ENCODE results near the gene USP35. TPM values are rescaled to one million over a fixed set of nuclear protein-coding genes. Genes with fewer than 3 reads are reported as not detected.

The USP35 gene
- total RNA-seq, 4 donors from 2014 or later = 7.4 to 17.2 (median 10.9) TPM

DNA sequence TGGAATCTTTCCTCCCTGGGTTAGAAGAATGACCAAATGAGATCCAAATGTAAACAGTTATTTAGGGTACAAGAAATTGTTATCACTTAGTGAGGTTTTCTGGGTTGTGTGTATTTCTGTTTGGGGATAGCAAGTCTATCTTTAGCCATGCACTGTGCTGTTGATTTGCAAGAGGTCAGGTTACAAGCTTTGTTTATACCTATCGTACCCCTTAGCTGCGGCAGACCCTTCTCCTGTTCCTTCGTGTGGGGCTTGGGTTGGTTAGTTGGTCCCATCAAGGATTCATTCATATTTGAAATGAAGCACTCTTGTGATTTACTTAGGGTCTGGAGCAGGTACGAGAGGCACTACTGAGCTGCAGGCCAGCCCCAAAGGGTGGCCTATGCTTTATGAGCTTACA, 72.6 kb downstream of the USP35 start:
- intact Hi-C loops (cut with DNase I; ENCODE audit: low total_unique reads) (no loop called here), in situ Hi-C loops (cut with MboI; ENCODE audit: low pct_ligation_motif_present in 1 of 4, low pct_unique_long_range_greater_than_20kb in 1 of 4, low sequenced_read_pairs in 3 of 4) (no loop called here)
- H3K4me1 ChIP-seq = peaks cover 3 to 28% (median 8%) of the 10 kb centered on the region in 4 donors
- no peak overlapping the region for H3K27ac ChIP-seq
- no peak overlapping the region for H3K4me3 ChIP-seq
- TF ChIP-seq POLR2AphosphoS5 (IDR thresholded peaks at IDR 0.05) (no peak), POLR2A (IDR thresholded peaks at IDR 0.05) (no peak), EP300 (IDR thresholded peaks at IDR 0.05; ENCODE audit: low read depth) (no peak)
- TF ChIP-seq, protein P1, sequence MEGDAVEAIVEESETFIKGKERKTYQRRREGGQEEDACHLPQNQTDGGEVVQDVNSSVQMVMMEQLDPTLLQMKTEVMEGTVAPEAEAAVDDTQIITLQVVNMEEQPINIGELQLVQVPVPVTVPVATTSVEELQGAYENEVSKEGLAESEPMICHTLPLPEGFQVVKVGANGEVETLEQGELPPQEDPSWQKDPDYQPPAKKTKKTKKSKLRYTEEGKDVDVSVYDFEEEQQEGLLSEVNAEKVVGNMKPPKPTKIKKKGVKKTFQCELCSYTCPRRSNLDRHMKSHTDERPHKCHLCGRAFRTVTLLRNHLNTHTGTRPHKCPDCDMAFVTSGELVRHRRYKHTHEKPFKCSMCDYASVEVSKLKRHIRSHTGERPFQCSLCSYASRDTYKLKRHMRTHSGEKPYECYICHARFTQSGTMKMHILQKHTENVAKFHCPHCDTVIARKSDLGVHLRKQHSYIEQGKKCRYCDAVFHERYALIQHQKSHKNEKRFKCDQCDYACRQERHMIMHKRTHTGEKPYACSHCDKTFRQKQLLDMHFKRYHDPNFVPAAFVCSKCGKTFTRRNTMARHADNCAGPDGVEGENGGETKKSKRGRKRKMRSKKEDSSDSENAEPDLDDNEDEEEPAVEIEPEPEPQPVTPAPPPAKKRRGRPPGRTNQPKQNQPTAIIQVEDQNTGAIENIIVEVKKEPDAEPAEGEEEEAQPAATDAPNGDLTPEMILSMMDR (IDR thresholded peaks at IDR 0.05) = no peak
- no peaks in the 10 kb centered on the region for H3K27me3 ChIP-seq
- H3K36me3 ChIP-seq = no peaks in the 10 kb centered on the region
- no peaks in the 10 kb centered on the region for H3K9me3 ChIP-seq
- no peak for DNase-seq
- WGBS, 2 donors (ENCODE audit: low coverage in 1 of 2) = 76 to 94% methylated on average over 3 to 4 of the region's 4 CpGs

DNA sequence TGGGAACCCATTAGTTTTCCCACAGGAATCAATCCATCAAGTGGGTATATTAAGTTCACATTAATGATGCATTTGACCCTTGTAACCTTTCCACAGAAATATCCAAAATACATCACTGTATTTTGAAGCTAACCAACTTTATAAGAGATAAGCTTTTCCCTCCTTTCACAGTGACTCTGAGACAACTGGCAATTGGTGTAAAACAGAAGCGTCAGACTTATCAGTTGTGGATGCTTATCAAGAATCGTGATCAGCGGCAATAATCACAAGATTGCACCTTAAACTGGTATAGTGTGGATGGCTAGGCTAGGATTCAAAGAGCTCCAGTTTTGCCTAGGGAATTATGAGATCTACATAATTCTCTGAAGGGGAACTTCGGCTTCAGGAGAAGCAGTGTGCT, 73.1 kb downstream of the USP35 start:
- Histone ChIP-seq H3K36me3 (no peaks in the 10 kb centered on the region), H3K27me3 (no peaks in the 10 kb centered on the region), H3K4me1 (peaks cover 0 to 23% (median 6%) of the 10 kb centered on the region in 4 donors), H3K27ac (no peak overlapping the region), H3K4me3 (no peak overlapping the region), H3K9me3 (no peaks in the 10 kb centered on the region)
- intact Hi-C loops (cut with DNase I; ENCODE audit: low total_unique reads) (no loop called here), in situ Hi-C loops (cut with MboI; ENCODE audit: low pct_ligation_motif_present in 1 of 4, low pct_unique_long_range_greater_than_20kb in 1 of 4, low sequenced_read_pairs in 3 of 4) (no loop called here)
- WGBS, 2 donors (ENCODE audit: low coverage in 1 of 2) = 68 to 81% methylated on average over 2 to 4 of the region's 4 CpGs
- TF ChIP-seq, protein P1 (IDR thresholded peaks at IDR 0.05) = no peak
- TF ChIP-seq POLR2A (IDR thresholded peaks at IDR 0.05) (no peak), POLR2AphosphoS5 (IDR thresholded peaks at IDR 0.05) (no peak), EP300 (IDR thresholded peaks at IDR 0.05; ENCODE audit: low read depth) (no peak)
- DNase-seq = no peak

DNA sequence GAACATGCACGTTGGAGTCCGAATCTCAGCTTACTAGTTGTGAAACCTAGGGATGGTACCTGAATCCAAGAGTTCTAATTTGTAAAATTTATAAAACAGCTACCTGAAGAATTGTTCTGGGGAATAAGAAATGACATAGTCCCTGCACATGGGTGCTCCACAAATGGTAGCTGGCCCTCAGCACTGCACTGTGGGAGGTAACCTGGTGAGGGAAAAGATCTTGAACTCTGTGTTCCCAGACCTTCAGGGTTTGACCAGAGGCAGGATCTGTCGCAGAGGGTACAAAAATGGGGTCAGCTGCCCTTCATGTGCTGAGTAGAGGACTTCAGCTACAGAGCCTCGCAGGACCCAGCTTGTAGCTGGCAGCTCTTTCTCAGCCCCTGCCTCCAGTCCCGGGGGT, 73.5 kb downstream of the USP35 start:
- no peaks in the 10 kb centered on the region for H3K36me3 ChIP-seq
- in situ Hi-C loops (cut with MboI; ENCODE audit: low pct_ligation_motif_present in 1 of 4, low pct_unique_long_range_greater_than_20kb in 1 of 4, low sequenced_read_pairs in 3 of 4) = no loop called here
- H3K27ac ChIP-seq = no peak overlapping the region
- H3K4me3 ChIP-seq = no peak overlapping the region
- H3K9me3 ChIP-seq = no peaks in the 10 kb centered on the region
- TF ChIP-seq POLR2AphosphoS5 (IDR thresholded peaks at IDR 0.05) = no peak
- TF ChIP-seq POLR2A (IDR thresholded peaks at IDR 0.05) = no peak
- TF ChIP-seq, protein P1 (IDR thresholded peaks at IDR 0.05) = no peak
- no peak for TF ChIP-seq EP300 (IDR thresholded peaks at IDR 0.05; ENCODE audit: low read depth)
- H3K27me3 ChIP-seq = no peaks in the 10 kb centered on the region
- DNase-seq = no peak
- intact Hi-C loops (cut with DNase I; ENCODE audit: low total_unique reads) = no loop called here
- 84 to 100% methylated on average over 2 to 5 of the region's 5 CpGs for WGBS, 2 donors (ENCODE audit: low coverage in 1 of 2)
- peaks cover 0 to 19% (median 3%) of the 10 kb centered on the region in 4 donors for H3K4me1 ChIP-seq

DNA sequence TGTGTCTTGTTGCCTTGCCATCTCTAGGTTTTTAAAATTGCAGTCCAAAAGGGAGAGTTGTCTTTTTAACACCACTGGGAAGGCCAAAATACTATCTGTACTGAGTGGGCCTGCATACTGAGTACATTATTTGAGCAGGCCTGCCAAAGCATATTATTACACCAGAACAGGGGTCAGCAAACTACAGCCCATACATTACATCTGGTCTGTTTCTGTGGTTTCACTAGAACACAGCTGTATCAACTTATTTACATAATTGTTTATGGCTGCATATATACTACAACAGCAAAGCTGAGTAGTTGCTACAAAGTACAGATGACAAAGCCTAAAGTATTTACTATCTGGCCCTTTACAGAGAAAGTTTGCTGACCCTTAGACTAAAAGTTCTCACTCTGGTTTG, 74.0 kb downstream of the USP35 start:
- in situ Hi-C loops (cut with MboI; ENCODE audit: low pct_ligation_motif_present in 1 of 4, low pct_unique_long_range_greater_than_20kb in 1 of 4, low sequenced_read_pairs in 3 of 4) = no loop called here
- TF ChIP-seq POLR2AphosphoS5 (IDR thresholded peaks at IDR 0.05) = no peak
- no peak for TF ChIP-seq EP300 (IDR thresholded peaks at IDR 0.05; ENCODE audit: low read depth)
- TF ChIP-seq, protein P1 (IDR thresholded peaks at IDR 0.05) = no peak
- no peak for TF ChIP-seq POLR2A (IDR thresholded peaks at IDR 0.05)
- H3K27me3 ChIP-seq = no peaks in the 10 kb centered on the region
- no peaks in the 10 kb centered on the region for H3K9me3 ChIP-seq
- no peak overlapping the region for H3K27ac ChIP-seq
- H3K4me3 ChIP-seq = no peak overlapping the region
- peaks cover 0 to 15% (median 0%) of the 10 kb centered on the region in 4 donors for H3K4me1 ChIP-seq
- intact Hi-C loops (cut with DNase I; ENCODE audit: low total_unique reads) = no loop called here
- DNase-seq = no peak
- H3K36me3 ChIP-seq = no peaks in the 10 kb centered on the region

Other genes with a start within 250 kb of the USP35 start
- gene INTS4, start 194.3 kb upstream of the USP35 start, total RNA-seq = 10 to 100 TPM in 3 of 4 donors, 1 to 10 TPM in 1; 3.8 to 45.9 (median 31.5) TPM
- gene KCTD14, start 165.6 kb upstream of the USP35 start, total RNA-seq = 1 to 10 TPM; 1.2 to 8.6 (median 5.1) TPM
- gene THRSP, start 125.1 kb upstream of the USP35 start, total RNA-seq = not detected
- gene NDUFC2, start 109.1 kb upstream of the USP35 start, total RNA-seq = 100 to 1,000 TPM in 2 of 4 donors, 10 to 100 TPM in 1, 1 to 10 TPM in 1; 6.0 to 123 (median 68.4) TPM
- 10 to 100 TPM in 3 of 4 donors, 1 to 10 TPM in 1; 4.9 to 28.9 (median 14.5) TPM for gene ALG8, start 49.3 kb upstream of the USP35 start, total RNA-seq
- gene KCTD21, start 293 bp upstream of the USP35 start, total RNA-seq = 10 to 100 TPM; 10.9 to 55.0 (median 29.2) TPM
- gene GAB2, start 228.9 kb downstream of the USP35 start, total RNA-seq = 10 to 100 TPM in 3 of 4 donors, 1 to 10 TPM in 1; 5.8 to 35.7 (median 22.9) TPM